IPS-NIHi7 (cell line): ENCODE results near the gene WEE1.

Experiments used
- DNase-seq: peaks from one replicate; pipeline ENCODE4 v3.0.0; 2012; ENCODE audit warnings: mixed read lengths; ENCODE audit errors: extremely low spot score

WEE1 gene

DNA sequence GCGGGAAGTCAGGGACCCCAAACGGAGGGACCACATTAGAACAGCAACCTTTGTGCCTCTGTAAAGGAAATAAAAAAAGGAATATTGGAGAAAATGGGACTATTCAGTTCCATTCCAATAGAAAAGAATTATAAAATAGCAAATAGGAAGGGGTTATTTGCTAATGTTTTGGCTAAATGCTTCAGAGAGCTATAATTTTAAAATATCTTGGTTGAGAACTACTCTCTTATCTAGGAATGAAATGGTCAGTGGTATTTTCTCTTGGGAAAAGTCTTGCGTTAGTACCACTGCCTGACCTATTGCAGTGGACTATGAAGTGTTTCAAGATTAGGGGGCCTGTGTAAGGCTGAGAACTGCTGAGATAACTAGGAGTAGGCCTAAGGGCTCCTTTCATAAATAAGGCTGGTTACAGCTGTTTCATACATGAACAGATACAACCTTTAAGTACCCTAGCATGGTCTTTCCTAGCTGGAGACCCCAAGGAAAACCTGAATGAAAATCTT, 6.9 kb upstream of the WEE1 start:
- DNase-seq: no peak

DNA sequence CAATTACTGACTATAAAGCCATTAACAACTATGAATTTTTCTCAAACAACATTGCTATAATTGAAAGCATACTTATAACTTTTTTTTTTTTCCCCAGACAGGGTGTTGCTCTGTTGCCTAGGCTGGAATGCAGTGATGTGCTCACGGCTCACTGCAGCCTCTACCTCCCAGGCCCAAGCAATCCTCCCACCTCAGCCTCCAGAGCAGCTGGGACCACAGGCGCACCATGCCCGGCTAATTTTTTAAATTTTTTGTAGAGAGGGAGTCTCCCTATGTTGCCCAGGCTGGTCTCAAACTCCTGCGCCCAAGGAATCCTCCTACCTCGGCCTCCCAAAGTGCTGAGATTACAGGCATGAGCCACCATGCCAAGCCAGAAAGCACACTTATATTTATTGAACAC, 6.1 kb upstream of the WEE1 start:
- DNase-seq: no peak

DNA sequence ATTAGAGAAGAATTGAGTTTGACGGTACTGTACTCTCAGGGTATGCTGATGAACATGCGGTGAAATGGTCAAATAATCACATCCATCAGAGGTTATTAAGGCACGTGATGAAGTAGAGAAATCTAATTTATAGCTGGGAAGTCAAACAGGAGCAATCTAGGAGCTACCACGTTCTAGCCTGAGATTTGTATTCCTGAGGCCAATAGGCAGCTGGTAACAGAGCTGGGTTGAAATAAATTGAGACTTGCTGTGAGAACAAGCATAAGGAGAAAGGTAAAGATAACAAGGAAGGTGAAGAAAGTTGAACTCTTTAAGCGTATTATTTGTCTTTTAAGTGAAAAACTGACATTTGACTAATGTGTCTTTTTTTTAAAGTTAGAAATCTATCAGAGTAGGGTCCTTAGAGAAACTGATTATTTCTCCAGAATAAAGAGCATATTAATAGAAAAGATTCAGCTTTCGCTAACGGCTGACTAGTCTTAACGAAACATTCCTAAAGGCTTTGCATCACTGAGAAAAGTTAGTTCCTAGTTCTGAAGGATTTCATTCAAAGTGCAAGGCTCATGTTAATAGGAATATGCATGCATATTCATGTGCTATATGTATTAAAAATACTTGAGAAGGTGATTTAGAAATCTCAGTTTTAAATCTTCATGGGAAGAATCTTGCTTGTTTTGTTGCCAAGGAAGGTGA, 5.2 kb upstream of the WEE1 start:
- no peak for DNase-seq

DNA sequence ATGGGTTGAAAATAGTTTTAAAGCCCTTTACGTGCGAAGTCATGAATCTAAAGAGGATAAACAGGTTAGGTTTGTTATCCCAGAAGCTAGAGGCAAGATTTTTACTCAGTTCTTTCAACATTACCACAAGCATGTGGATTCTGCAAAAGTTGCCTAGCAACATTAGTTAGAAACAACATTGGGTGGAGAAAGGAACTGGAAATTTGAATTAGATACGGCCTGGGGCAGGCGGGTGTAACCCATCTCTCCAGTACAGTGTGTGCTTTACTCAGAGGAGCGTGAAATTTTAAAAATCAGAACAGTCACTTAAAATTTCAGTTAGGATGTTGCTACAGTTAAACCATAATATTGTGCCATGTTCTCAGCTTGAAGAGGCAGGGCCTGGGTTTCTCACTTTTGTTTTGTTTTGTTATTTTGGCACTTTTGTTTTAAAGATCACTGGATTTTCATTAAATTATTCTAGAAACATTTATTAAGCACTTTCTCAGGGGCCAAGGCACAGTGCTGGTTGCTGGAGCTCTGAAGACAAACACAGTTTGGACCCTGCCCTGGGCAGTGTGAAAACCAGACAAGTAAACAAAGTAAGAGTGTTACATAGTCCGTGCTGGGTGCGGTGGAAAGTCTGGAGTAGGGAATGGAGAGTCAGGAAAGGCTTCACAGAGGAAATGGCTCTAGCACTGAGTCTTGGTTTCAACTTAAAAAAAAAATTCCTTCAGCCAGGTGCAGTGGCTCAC, 4.4 kb upstream of the WEE1 start:
- DNase-seq: peak; percentile 14

DNA sequence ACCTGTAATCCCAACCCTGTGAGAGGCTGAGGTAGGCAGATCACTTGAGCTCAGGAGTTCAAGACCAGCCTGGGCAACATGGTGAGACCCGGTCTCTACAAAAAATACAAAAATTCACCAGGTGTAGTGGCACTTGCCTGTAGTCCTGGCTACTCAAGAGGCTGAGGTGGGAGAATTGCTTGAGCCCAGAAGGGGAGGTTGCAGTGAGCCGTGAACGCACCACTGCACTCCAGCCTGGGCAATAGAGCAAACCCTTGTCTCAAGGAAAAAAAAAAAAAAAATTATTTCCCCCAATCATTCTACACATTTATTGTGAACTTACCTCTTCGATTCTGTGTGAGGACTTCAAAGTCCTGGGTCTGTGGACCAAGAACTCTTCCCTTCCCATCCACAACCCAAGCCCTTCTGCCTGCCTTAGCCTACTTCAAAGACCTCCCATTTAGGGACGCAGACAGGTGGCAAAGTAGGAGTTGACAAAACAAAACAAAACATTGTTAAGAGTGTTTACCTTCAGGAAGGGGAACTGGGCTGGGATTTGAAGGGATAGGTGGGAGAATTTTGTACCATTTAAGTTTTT, 3.8 kb upstream of the WEE1 start:
- no peak for DNase-seq

DNA sequence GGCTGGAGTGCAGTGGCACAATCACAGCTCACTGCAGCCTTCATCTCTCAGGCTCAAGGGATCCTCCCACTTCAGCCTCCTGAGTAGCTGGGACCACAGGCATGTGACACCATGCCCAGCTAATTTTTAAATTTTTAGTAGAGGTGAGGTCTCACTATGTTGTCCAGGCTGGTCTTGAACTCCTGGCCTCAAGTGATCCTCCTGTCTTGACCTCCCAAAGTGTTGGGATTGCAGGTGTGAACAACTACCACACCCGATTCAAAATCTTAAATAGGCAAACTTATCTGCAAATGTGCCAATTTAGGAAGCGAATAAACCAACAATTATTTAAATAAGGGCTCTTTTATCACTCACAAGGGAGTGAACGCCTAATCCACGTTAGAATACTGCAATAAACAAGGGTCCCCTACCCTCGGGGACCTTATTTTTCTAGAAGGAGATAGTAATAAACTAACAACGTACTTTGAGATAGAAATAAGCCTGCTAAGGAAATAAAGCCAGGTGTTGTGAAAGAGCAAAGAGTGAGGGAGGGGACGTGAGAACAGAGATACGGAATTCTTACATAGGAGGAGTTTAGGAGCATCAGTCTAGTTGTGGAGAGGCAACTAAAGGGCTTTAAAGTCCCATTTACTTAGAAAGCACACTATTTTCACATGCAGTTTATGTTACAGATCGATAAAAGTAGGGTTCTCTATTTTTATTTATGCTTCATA, 3.0 kb upstream of the WEE1 start:
- DNase-seq: no peak

DNA sequence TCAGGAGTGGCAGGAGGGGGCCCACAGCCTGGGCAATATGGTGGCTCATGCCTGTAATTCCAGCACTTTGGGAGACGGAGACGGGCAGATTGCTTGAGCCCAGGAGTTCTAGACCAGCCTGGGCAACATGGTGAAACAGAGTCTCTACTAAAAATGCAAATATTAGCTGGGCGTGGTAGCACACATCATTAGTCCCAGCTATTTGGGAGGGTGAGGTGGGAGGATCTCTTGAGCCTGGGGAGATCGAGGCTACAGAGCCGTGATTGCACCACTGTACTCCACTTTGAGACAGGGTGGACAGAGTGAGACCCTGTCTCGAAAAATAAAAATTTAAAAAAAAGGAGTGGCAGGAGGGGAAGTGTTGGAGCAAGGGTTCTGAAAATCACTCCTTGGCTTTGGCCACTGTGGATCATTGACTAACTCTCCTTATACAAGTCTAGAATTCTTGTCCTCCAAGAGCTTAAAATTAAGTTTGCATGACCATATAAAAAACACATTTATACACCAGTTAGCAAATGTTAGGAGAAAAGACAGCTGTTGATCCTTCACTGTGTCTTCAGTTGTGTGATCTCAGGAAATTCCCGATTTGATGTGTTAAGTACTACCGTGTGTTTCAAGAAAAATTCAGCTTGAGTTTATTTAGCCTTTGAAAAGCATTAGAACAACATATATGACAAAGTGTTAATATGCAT, 2.3 kb upstream of the WEE1 start:
- no peak for DNase-seq

DNA sequence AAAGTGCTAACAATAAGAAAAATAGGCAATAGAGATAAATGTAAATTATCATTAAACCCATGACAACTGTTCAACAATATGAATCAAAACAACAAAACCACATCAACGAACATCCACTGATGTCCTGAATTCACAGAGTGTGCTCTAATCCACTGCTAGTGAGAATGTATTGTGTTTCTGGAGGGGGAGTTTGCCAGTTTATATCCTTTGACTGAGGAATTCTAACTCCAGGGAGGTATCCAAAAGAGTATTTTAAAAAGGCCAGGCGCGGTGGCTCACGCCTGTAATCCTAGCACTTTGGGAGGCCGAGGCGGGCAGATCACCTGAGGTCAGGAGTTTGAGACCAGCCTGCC, 1.7 kb upstream of the WEE1 start:
- no peak for DNase-seq

DNA sequence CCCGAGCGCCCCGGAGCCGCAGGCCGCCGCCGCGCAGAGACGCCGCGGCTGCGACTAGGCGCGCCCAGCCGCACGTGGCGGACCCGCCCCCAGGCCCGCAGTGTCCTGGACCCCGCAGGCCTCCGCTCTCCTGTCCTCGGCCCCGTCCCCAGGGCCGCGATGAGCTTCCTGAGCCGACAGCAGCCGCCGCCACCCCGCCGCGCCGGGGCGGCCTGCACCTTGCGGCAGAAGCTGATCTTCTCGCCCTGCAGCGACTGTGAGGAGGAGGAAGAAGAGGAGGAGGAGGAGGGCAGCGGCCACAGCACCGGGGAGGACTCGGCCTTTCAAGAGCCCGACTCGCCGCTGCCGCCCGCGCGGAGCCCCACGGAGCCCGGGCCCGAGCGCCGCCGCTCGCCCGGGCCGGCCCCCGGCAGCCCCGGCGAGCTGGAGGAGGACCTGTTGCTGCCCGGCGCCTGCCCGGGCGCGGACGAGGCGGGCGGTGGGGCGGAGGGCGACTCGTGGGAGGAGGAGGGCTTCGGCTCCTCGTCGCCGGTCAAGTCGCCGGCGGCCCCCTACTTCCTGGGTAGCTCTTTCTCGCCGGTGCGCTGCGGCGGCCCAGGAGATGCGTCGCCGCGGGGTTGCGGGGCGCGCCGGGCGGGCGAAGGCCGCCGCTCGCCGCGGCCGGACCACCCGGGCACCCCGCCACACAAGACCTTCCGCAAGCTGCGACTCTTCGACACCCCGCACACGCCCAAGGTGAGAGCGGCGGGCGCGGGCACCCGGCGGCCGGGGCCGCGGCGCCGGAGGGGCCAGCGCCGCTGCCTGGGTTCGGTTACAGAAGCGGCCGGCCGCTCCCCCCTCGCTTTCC, 528 bp downstream of the WEE1 start:
- no peak for DNase-seq

DNA sequence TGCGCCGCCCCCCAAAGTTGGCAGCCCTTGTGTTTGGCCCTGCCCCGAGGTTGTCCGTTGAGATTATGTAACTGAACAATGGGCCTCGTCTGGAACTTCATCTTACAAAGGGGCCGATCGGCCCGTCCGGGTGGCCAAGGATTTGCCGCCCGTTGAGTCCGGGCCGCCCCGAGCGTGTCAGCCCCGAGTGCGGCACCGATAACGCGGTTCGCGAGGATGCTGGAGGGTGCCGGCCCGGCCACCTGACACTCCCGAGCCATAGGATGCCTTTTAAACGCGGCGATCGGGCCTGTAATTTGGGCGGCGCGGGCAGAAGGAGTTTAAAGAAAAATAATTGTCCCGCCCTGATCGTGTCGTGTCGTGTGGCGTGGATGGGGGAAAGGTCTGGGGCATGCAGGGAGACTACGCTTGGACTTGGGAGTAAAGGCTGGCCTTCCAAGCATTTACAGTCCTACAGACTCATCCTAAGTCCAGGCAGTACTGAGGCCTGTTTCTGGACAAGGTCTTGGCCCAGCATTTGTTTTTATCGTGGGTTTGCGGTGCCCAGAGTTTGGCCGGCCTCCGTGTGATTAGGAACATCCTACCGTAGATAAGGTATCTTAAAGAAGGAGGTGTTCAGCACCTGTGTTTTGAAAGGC, 1.3 kb downstream of the WEE1 start:
- no peak for DNase-seq

DNA sequence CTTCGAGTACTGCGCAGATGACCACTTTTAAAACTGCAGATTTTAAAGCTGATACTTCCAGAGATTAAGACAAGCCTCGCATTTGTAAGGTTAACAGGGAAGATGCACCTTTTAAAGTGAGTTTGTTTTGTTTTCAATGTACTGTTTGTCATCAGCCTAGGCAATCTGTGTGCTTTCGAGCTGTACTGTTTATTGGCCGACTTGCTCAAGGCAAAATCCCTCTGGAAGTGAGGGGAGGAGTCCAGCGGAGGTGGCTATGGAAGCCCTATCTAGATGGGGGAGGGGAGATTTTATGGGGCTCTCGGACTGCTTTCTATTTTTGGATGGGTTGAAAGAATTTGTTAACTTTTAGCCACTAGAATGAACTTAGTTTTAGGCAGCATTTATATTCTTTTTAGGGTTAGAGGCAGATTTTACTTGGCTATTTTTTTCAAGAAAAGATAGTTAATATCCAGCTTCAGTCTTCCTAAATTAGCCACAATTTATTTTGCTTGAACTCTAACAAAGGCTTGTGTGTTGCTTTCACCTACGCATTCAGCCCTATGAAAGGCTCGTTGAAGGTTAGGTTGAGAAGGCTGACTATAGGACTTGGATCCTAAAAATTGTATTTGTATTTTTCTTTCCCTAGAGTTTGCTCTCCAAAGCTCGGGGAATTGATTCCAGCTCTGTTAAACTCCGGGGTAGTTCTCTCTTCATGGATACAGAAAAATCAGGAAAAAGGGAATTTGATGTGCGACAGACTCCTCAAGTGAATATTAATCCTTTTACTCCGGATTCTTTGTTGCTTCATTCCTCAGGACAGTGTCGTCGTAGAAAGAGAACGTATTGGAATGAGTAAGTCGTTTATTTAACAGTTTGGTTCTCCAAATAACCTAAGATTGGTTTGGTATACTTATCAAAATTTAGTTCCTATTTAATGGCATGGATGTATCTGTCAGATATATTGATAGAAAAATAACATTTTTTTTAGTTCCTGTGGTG, 2.1 kb downstream of the WEE1 start:
- peak; percentile 54 for DNase-seq

DNA sequence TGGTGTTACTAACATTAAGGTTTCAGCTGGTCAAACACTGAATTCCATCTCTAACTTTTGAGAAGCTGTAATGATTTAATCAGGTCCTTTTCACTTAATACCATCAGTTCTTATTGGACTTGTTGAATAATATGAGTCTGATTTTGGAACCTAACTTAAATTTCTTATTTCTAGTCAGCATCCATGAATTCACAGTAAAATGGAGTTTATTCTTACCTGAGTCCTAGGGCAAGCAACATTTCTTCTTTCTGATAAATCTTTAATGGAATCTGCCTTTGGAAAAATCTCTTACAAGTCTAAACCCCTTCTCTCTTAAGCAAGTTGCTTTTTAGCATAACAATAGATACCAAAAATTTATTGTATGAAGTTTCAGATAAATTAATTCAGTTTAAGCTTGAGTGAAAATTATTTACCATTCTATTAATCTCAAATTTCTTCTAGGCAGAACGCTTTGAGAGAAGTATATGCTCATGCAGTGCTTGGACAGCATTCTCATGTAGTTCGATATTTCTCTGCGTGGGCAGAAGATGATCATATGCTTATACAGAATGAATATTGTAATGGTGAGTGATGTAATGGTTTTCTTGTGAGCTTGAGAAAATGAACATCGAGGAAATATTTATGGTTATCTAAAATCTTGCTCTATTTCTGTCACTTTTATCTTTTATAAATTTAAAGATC, 3.4 kb downstream of the WEE1 start:
- DNase-seq: no peak

DNA sequence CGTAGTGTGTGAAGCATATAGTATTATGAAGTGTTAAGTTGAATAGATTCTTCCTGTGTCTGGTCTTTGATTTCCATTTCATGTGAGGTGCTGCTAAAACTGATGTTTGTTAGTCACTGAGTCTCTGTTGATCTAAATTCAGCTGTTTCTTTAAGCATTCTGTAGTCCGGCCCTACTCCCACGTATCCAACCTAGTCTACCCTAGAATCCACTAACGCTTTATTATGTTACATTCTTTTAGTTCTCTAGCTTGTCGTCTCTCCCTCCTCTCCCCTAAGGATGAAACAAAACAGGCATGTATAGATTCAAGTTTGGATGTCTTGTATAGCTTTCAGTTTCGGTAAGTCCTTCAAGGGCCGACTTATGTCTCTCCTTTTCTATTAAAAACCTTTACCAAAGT, 4.1 kb downstream of the WEE1 start:
- DNase-seq: no peak

DNA sequence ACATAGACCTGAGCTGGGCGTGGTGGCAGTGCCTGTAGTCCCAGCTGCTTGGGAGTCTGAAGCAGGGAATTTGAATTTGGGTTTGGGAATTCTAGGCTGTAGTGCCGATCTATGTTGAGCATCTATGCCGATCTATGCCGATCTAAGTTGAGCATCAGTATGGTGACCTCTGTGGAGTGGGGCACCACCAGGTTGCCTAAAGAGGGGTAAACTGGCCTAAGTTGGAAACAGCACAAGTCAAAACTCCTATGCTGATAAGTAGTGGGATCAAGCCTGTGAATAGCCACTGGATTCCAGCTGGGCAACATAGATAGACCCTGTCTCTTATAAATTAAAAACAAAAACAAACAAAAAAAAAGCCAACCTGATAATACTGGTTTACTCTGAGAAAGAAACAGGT, 7.4 kb downstream of the WEE1 start:
- DNase-seq: no peak

DNA sequence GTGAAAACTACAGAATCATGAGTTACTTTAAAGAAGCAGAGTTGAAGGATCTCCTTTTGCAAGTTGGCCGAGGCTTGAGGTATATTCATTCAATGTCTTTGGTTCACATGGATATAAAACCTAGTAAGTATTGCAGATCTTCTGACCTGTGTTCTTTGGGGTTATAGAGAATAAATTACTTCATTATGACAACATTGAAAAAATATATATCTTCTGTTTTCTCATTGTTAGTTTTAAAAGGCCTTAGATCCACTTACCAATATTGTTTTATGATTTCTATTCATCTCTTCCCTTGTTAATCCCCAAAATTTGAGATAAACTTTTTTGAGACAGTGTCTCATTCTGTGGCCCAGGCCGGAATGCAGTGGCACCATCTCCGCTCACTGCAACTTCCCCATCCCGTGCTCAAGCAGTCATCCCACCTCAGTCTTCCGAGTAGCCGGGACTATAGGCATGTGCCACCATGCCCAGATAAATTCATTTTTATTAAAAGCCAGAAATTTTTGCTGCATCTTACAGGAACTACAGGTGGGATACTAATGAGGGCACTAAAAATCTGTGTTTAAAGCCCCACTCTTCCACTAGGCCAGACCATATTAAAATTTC, 8.2 kb downstream of the WEE1 start:
- no peak for DNase-seq

DNA sequence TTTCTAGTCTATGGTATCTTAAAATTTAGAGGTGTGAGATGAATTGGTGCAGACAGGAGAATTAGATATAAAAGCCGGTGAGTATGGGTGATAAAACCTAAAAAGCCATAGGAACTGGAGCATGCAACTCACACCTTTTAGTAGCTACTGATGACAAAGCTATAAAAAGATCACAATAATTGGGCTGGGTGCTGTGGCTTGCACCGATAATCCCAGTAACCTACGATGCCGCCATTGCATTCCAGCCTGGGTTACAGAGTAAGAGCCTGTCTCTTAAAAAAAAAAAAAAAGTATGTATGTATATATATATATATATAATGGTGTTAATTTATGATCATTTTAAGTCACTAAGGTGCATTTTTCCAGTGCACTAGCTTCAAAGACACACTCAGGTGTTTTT, 17.2 kb downstream of the WEE1 start:
- no peak for DNase-seq

DNA sequence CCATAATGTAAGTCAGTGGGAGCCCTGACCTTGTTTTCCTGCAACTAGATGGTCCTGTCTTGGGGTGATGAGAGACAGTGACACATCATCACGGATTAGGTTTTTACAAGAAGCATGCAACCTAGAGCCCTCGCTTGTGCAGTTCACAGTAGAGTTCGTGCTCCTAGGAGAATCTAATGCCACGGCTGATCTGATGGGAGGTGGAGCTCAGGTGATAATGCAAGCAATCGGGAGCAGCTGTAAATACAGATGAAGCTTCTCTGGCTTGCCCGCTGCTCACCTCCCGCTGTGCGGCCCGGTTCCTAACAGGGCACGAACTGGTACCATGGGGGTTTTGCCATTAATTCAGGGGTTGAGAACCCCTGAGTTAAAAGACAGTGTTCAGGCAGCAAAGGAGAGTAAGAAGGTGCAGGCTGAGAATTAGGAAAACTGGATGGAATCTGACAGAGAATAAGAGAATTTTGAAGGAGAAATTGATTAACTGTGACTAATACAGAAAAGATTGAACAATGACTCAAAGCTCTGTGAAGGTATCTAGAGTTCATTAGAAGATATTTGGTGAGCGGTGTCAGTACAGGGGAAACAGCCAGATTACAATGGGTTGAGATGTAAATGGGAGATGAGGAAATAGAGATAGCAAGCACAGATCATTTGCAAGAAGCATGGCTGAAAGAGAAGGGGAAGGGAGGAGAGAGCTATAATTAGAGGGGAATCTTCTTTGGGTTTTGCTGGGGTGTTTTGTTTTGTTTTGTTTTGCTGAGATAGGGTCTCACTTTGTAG, 21.0 kb downstream of the WEE1 start:
- no peak for DNase-seq
